IPS-18a (cell line): ENCODE measurements around the gene ZNF831.
A peak's percentile ranks its signal among the peaks of the same experiment; 100 is the strongest.

ENCODE experiments used
- H3K27ac ChIP-seq: one replicate; pipeline ENCODE4 v1.5.1; 2013; ENCODE audit warnings: low read length
- H3K27me3 ChIP-seq: one replicate; pipeline ENCODE4 v1.6.1; 2013; ENCODE audit warnings: mild to moderate bottlenecking, low read length; ENCODE audit not compliant: control insufficient read depth, insufficient read depth
- H3K36me3 ChIP-seq: one replicate; pipeline ENCODE4 v1.6.1; 2013; ENCODE audit warnings: low read depth, low read length; ENCODE audit not compliant: control insufficient read depth
- H3K4me1 ChIP-seq: one replicate; pipeline ENCODE4 v1.6.1; 2013; ENCODE audit warnings: low read depth, low read length; ENCODE audit not compliant: control insufficient read depth
- H3K4me3 ChIP-seq: one replicate; pipeline ENCODE4 v1.5.1; 2013; ENCODE audit warnings: low read length
- H3K9ac ChIP-seq: one replicate; pipeline ENCODE4 v1.6.1; 2013; ENCODE audit warnings: mild to moderate bottlenecking, low read length, moderate library complexity
- H3K9me3 ChIP-seq: one replicate; pipeline ENCODE4 v1.6.1; 2013; ENCODE audit warnings: low read depth, low read length; ENCODE audit not compliant: control insufficient read depth

Gene ZNF831

DNA sequence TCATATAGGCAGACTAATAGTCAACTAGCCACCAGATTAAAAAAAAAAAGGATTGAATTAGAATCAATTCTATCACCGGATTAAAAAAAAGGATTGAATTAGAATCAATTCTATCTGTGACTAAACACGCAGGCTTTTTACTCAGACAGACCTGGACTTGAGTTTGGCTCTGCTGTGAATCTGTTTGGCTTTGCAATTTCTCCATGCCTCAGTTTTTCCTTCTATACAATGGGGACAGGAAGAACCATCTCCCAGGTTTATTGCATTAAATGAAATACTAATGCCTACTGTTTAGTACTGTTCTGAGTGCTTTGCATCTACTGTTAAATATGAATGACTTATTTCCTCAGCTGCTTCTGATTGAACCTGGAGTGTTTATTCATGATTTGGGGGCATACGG, 106.8 kb downstream of the ZNF831 start:
- no peak overlapping the region for H3K9ac ChIP-seq
- H3K9me3 ChIP-seq: no peaks in the 10 kb centered on the region
- H3K4me1 ChIP-seq: peaks cover 21% of the 10 kb centered on the region
- peaks cover 20% of the 10 kb centered on the region for H3K27me3 ChIP-seq
- H3K36me3 ChIP-seq: no peaks in the 10 kb centered on the region
- H3K27ac ChIP-seq: no peak overlapping the region
- H3K4me3 ChIP-seq: no peak overlapping the region

DNA sequence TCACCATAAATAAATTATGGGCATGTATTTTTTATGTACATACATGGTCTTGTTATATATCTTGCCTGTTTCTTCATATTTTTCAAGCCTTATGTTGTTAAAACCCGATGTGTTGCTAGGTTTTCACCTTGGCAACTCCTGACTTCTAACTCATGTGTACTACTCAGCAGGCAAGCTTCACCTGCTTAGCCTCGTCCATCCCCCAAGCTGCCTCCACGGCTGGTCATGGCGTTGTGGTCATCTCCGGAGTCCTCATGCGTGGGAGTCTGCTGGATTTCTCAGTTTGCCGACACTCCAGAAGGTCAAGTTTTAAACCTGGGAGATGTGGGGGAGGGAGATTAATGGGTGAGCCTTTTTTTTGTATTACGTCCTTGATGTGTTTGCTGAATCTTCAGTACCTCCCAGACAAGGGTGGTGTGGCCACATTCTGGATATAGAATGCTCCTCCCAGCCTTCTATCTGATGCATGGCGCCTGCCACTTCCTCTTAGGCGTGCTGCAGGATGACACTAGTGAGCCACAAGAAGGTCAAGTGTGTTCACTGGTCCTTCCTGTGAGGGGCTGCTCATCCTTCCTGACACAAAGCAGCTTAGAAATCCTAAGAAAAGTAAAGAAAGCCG, 110.2 kb downstream of the ZNF831 start:
- no peaks in the 10 kb centered on the region for H3K9me3 ChIP-seq
- H3K4me1 ChIP-seq: peaks cover 11% of the 10 kb centered on the region
- H3K9ac ChIP-seq: no peak overlapping the region
- H3K36me3 ChIP-seq: no peaks in the 10 kb centered on the region
- no peak overlapping the region for H3K4me3 ChIP-seq
- H3K27ac ChIP-seq: no peak overlapping the region
- peaks cover 6% of the 10 kb centered on the region for H3K27me3 ChIP-seq

DNA sequence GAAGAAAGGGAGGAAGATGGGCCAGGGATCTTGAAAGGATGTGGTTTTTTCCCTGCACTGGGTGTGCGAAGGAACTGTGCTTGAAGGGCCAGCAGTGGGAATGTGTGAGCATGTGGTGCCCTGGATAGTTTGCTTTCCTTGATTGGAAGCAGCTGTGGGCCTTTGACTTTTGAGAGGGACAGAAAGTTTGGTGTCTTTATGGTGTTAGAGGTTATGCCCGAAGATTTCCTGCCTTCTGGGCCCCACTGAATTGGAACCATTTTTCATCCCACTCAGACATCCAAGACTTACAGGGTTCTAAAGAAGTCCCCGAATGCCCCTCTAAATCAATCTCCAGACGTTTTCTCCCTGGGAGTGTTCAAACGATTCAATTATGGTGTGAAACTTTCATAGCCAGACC, 113.3 kb downstream of the ZNF831 start:
- Histone ChIP-seq H3K27ac (no peak overlapping the region), H3K4me1 (no peaks in the 10 kb centered on the region), H3K9ac (no peak overlapping the region), H3K27me3 (no peaks in the 10 kb centered on the region), H3K4me3 (no peak overlapping the region), H3K9me3 (no peaks in the 10 kb centered on the region), H3K36me3 (no peaks in the 10 kb centered on the region)

DNA sequence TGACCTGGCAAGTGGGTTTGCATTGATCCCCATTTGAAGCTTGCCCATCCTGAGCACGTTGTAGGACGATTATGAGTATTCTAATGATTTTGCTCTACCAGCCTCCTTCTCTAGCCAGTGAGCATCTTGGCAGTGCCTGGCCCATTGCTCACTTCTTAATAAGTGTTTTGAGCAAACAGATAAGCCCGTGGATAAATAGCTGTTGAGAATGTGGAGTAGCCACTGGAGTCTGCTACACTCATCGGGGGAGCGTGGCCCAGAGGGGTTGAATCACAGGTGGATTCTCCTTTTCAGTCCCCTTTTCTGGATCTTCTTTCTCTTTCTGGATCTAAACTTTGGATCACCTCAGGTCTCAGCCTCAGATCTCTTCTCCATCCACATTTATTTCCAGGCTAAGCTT, 120.8 kb downstream of the ZNF831 start:
- H3K36me3 ChIP-seq: no peaks in the 10 kb centered on the region
- H3K4me1 ChIP-seq: no peaks in the 10 kb centered on the region
- no peaks in the 10 kb centered on the region for H3K9me3 ChIP-seq
- H3K27me3 ChIP-seq: peaks cover 3% of the 10 kb centered on the region
- H3K4me3 ChIP-seq: no peak overlapping the region
- H3K9ac ChIP-seq: no peak overlapping the region
- H3K27ac ChIP-seq: no peak overlapping the region

DNA sequence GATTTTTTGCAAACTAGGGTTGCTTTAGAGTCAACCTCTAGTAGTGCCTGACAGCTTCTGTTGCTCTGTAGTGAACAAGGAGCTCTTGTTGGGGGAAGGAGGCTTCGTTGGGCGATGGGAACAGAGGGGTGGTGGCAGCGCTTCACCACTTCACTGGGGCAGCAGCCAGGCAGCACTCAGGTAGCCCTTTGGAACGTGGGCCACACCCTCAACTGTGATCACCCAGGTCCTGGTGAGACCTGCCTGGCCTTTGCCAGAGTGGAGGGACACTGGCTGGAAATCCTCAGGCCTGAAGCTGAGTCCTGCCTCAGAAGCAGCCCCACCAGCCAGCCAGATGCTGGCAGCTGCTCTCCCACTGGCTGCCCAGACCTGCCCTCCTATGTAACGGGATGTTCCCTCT, 126.4 kb downstream of the ZNF831 start:
- Histone ChIP-seq H3K27ac (no peak overlapping the region), H3K4me1 (no peaks in the 10 kb centered on the region), H3K9me3 (no peaks in the 10 kb centered on the region), H3K36me3 (no peaks in the 10 kb centered on the region), H3K9ac (no peak overlapping the region), H3K27me3 (peaks cover 5% of the 10 kb centered on the region), H3K4me3 (no peak overlapping the region)

DNA sequence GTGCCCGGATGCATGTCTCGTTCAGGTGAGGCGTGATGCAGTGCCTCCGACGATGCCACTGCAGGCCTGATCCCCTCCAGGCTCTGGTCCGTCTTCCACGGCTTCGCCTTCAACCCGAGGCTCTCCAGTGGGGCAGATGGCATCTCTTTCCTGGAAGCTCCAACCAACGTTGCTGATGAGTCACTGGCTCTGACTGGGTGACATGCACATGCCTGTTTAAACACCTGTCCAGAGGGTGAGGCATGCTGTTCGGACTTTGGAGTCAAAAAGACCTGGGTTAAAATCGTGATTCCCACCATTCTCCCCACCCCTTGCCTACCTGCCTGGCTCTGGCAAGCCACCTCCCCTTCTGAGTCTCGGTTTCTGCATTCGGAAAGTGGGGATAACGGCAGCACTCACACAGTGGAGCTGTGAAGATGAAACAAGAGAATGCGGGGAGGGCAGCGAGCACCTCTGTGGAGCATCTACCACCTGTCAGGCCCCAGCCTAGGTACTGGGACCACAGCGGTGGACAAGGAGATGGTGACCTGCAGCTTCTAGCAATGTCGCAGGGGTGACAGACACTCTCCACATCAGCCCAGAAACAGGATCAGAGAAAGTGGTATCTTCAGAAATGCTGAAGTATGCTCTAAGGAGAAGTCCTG, 128.2 kb downstream of the ZNF831 start:
- peaks cover 5% of the 10 kb centered on the region for H3K27me3 ChIP-seq
- H3K4me3 ChIP-seq: no peak overlapping the region
- no peaks in the 10 kb centered on the region for H3K36me3 ChIP-seq
- H3K9me3 ChIP-seq: no peaks in the 10 kb centered on the region
- H3K9ac ChIP-seq: no peak overlapping the region
- H3K27ac ChIP-seq: no peak overlapping the region
- H3K4me1 ChIP-seq: no peaks in the 10 kb centered on the region

DNA sequence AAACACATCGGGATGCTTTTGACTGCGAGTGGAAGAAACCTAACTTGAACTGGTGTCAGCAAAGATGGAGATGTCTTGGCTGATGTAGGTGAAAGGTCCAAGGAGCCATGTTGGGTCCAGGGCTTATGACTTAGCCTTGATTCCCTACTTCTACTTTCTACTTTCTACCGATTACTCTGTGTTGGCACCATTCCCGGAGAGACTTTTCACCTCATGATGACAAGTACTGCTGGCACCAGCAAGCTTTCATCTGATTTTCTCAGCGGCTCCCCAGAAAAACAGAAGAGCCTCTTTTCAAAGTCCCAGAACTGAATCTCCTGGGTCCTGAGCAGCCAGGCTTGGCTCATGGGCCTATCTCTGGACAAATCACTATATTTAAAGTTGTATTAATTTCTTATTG, 131.9 kb downstream of the ZNF831 start:
- Histone ChIP-seq H3K4me3 (no peak overlapping the region), H3K4me1 (peaks cover 3% of the 10 kb centered on the region), H3K27me3 (peaks cover 30% of the 10 kb centered on the region)

DNA sequence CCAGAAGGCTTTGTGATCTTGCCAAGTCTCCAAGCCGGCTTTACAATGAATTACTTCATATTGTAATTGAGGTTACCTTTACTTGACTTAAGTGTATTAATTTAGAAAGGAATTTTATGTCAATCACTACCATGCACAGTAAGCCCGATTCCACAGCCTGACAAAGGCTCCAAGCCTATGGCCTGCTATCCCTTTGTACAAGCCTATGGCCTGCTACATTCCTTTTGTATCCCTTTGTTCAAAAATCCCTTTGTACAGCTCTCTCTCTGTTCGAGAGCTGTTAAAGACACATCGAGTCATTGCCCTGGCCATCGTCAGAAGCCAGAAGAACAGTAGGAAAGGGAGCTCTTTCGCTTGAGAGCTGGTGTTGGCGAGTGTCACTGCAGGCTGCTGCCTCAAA, 134.1 kb downstream of the ZNF831 start:
- Histone ChIP-seq H3K4me3 (no peak overlapping the region), H3K4me1 (peaks cover 3% of the 10 kb centered on the region), H3K27ac (no peak overlapping the region), H3K9ac (no peak overlapping the region), H3K9me3 (no peaks in the 10 kb centered on the region), H3K27me3 (peaks cover 52% of the 10 kb centered on the region), H3K36me3 (no peaks in the 10 kb centered on the region)

More for the DNA sequence above, 131.9 kb downstream of the ZNF831 start:
- H3K9ac ChIP-seq: no peak overlapping the region
- no peak overlapping the region for H3K27ac ChIP-seq
- no peaks in the 10 kb centered on the region for H3K9me3 ChIP-seq
- no peaks in the 10 kb centered on the region for H3K36me3 ChIP-seq

DNA sequence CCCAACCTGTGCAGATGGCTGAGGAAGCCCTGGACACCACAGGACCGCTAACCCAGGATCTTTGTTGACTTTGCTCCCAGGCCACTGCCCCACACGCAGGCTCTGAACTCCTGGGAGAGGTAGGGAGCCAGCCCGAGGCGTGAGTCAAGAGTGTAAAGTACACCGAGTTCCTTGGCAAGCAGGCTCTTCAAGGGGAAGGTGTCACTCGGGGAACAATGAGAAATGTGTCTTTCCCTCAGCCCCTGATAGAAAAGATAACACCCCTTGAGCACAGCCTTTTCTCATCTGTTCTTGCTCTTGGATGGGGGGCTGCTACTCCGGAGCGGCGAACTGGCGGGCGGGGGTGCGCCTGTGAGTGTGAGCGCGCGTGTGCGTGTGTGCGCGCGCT, 136.3 kb downstream of the ZNF831 start:
- Histone ChIP-seq H3K27ac (no peak overlapping the region), H3K9ac (no peak overlapping the region), H3K4me1 (peaks cover 3% of the 10 kb centered on the region), H3K4me3 (peak overlapping the region; percentile 33), H3K27me3 (peaks cover 73% of the 10 kb centered on the region), H3K9me3 (no peaks in the 10 kb centered on the region), H3K36me3 (no peaks in the 10 kb centered on the region)

DNA sequence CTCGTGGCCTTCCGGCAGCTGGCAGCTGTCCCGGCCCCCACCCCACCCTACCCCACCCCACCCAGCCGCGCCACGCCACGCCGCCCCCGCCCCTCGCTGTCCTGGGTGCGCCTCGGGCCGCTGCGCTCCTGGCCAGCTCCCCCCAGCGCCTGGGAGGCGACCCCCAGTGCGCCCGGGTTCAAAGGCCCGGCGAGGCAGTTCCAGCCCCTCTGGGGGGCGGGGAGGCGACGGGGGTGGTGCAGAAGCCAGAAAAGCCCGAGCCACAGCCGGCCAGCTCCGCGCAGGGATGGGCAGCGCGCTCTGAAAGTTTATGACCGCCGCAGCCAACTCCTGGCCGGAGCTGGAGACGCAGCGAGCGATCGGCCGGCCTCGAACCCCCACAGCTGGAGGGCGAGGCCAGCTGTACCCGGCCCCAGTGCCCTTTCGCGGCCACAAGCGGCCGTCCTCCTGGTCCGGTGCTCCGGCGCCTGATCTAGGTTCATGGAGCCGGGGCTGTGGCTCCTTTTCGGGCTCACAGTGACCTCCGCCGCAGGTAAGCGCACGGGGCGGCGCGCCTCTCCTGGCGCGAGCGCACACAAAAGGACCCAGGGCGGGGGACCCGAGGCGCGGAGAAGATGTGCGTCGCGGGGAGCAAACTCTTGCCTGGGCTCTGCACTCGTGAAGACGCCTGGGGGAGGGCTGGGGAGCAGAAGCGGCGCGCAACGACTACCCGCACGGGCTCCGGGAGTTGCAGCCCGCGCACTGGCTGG, 136.9 kb downstream of the ZNF831 start, which contains the start of gene EDN3:
EDN3 (plus strand) TSS at position 279 of the 749 bp plus-strand sequence; CDS start at position 481, 202 bp downstream.
- Histone ChIP-seq H3K4me3 (peak within 1 kb of the TSS; percentile 41), H3K27ac (no peak within 1 kb of the TSS), H3K9ac (no peak within 1 kb of the TSS), H3K9me3 (no peaks in the 10 kb centered on the region), H3K4me1 (peaks cover 3% of the 10 kb centered on the region), H3K36me3 (no peaks in the 10 kb centered on the region), H3K27me3 (peaks cover 73% of the 10 kb centered on the region)

DNA sequence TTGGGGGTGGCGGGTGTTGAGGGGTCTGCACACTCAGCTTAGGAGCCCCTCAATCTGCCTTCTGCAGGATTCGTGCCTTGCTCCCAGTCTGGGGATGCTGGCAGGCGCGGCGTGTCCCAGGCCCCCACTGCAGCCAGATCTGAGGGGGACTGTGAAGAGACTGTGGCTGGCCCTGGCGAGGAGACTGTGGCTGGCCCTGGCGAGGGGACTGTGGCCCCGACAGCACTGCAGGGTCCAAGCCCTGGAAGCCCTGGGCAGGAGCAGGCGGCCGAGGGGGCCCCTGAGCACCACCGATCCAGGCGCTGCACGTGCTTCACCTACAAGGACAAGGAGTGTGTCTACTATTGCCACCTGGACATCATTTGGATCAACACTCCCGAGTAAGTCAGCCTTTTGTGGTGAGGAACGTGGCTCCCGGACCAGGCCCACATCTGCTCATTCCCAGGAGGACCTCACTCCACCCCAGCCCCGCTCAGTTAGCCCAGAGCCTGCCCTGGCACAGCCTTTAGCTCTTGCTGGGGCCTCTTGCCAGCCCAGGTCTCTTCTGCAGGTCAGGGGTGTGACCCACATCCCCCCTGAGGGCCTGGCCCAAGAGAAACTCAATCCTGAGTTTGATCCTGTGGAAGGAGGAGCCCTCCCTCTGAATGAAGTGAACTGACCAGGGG, 137.9 kb downstream of the ZNF831 start:
- no peaks in the 10 kb centered on the region for H3K36me3 ChIP-seq
- peaks cover 3% of the 10 kb centered on the region for H3K4me1 ChIP-seq
- H3K9ac ChIP-seq: no peak overlapping the region
- no peak overlapping the region for H3K4me3 ChIP-seq
- H3K27me3 ChIP-seq: peaks cover 73% of the 10 kb centered on the region
- no peaks in the 10 kb centered on the region for H3K9me3 ChIP-seq
- H3K27ac ChIP-seq: no peak overlapping the region
